Thoracic aorta (tissue), 2 donors: ENCODE measurements around the gene GPC3. TPM values are rescaled to one million over a fixed set of nuclear protein-coding genes. Genes with fewer than 3 reads are reported as not detected.

Source experiments
- ATAC-seq: fragments of 150-250 bp; one replicate; pipeline ENCODE4 v1.8.0; 2017; ENCODE audit warnings: low read depth; ENCODE audit not compliant: insufficient number of reproducible peaks, low FRiP score
- DNase-seq: peaks from one replicate; pipeline ENCODE4 v3.0.0-alpha.2; 2020; ENCODE audit warnings: low spot score
- H3K27ac ChIP-seq, 2 donors: fragments of 200-600 bp; sonication (generic); 1 replicate in 1 of 2; 2 replicates in 1 of 2; pipeline ENCODE4 v1.5.1; 2016; ENCODE audit warnings: mild to moderate bottlenecking in 2 of 2, moderate library complexity in 2 of 2
- H3K27me3 ChIP-seq: fragments of 200-600 bp; sonication (generic); replicated peaks from 2 replicates; pipeline ENCODE4 v1.6.0; 2016; ENCODE audit warnings: mild to moderate bottlenecking; ENCODE audit not compliant: insufficient read depth
- H3K36me3 ChIP-seq: fragments of 200-600 bp; sonication (generic); one replicate; pipeline ENCODE4 v1.5.1; 2016
- H3K4me1 ChIP-seq, 2 donors: fragments of 200-600 bp; sonication (generic); 1 replicate in 1 of 2; 2 replicates in 1 of 2; pipeline versions ENCODE4 v1.5.1 to v1.6.0; 2016; ENCODE audit warnings: low read depth in 2 of 2, mild to moderate bottlenecking in 1 of 2; ENCODE audit not compliant: control insufficient read depth in 1 of 2
- H3K4me3 ChIP-seq: fragments of 200-600 bp; sonication (generic); 2 replicates; pipeline ENCODE4 v1.5.1; 2016; ENCODE audit warnings: mild to moderate bottlenecking
- H3K9me3 ChIP-seq: fragments of 200-600 bp; sonication (generic); 2 replicates; pipeline ENCODE4 v1.5.1; 2016
- total RNA-seq, 2 donors: library from RNA; depleted of rRNA; stranded (reverse); fragments of >200 nt; gene quantifications; one replicate each; pipeline versions ENCODE4 v1.1.0 to v1.2.3, GENCODE V29; 2016
- TF ChIP-seq, protein P1 (sequence below): fragments of 200-600 bp; sonication (generic); IDR thresholded peaks from one replicate; pipeline ENCODE4 v1.5.1; 2019; ENCODE audit warnings: antibody characterized with exemption

GPC3 gene
- total RNA-seq, 2 donors from 2014 or later = 2.6 to 5.6 TPM

DNA sequence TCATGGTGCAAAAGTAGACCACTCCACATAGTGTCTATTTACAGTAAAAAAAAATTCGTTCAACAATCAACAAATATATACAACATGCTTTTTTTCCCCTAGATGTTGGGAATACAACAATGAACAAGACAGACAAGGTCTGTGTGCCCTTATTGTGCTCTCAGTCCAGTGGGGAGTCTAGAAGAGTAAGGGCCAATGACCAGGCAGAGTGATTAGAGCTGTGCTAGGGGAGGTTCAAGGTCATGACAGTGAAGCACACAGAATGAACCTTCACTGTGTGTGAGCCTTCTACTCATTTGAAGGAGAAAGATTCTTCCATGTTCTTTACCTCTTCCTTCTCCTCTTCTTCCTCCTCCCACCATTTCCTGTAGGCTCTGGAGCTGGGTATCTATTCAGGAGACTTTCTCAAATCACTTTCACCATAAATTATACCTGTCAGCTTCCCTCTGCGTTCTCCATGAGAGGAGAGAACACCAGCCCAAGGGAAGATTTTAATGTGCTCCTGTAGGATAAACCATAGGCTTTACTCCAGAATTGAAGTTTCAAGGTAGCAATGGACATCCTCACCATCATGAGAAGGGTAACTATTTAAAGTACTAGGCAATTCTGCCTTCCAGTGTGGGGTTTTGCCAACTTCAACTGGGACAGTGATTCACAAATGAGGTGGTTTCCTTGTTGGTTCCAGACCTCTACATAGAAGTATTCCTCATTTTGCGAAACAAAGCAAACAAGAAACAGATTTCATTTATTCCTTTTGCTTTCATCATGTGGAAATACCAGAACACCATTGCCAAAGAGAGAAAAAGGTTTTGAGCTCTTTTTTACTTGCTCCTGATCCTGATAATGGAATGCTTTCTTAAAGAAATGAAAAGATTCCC is 323.2 kb downstream of the GPC3 start:
- ATAC-seq = no peak
- H3K9me3 ChIP-seq = no peaks in the 10 kb centered on the region
- no peaks in the 10 kb centered on the region for H3K27me3 ChIP-seq
- no peak overlapping the region for H3K27ac ChIP-seq
- no peaks in the 10 kb centered on the region for H3K4me1 ChIP-seq
- no peaks in the 10 kb centered on the region for H3K36me3 ChIP-seq
- no peak for DNase-seq
- no peak overlapping the region for H3K4me3 ChIP-seq
- TF ChIP-seq, protein P1, sequence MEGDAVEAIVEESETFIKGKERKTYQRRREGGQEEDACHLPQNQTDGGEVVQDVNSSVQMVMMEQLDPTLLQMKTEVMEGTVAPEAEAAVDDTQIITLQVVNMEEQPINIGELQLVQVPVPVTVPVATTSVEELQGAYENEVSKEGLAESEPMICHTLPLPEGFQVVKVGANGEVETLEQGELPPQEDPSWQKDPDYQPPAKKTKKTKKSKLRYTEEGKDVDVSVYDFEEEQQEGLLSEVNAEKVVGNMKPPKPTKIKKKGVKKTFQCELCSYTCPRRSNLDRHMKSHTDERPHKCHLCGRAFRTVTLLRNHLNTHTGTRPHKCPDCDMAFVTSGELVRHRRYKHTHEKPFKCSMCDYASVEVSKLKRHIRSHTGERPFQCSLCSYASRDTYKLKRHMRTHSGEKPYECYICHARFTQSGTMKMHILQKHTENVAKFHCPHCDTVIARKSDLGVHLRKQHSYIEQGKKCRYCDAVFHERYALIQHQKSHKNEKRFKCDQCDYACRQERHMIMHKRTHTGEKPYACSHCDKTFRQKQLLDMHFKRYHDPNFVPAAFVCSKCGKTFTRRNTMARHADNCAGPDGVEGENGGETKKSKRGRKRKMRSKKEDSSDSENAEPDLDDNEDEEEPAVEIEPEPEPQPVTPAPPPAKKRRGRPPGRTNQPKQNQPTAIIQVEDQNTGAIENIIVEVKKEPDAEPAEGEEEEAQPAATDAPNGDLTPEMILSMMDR = no peak

- no peaks in the 10 kb centered on the region for H3K27me3 ChIP-seq
- H3K4me1 ChIP-seq = no peaks in the 10 kb centered on the region
- H3K27ac ChIP-seq = no peak overlapping the region
- H3K4me3 ChIP-seq = no peak overlapping the region
- ATAC-seq = no peak
- no peaks in the 10 kb centered on the region for H3K36me3 ChIP-seq
- TF ChIP-seq, protein P1 = no peak
- H3K9me3 ChIP-seq = no peaks in the 10 kb centered on the region
- no peak for DNase-seq
Measured at GRCh38 chrX:133660281-133660680, 325.1 kb downstream of the GPC3 start.

DNA sequence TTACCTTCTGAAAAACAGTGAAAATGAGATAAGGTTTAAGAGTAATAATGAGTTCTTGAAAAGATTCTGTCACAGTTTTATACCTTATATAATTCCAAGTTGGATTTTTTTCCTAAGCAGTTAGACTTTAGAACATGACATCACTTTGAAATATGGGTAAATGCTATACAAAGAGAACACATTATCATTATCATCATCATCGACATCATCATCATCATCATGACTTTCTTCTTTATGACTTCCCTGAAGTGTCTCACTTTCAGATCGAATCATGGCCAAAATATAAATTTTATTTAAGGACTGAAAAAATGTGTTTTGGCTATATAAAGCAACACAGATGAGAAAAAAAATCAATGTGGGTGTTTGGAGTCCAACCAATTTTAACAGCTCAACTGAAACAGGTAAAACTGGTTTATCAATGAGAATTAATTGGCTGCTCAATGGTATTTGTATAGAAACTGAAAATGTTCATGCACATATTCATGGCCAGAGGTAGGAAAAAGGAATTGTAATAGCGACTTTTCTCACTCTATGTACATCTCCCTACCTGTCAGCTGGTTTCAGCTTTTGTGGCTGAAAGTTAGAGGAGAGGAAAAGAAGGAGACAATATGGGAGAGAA is 327.0 kb downstream of the GPC3 start:
- no peaks in the 10 kb centered on the region for H3K9me3 ChIP-seq

DNA sequence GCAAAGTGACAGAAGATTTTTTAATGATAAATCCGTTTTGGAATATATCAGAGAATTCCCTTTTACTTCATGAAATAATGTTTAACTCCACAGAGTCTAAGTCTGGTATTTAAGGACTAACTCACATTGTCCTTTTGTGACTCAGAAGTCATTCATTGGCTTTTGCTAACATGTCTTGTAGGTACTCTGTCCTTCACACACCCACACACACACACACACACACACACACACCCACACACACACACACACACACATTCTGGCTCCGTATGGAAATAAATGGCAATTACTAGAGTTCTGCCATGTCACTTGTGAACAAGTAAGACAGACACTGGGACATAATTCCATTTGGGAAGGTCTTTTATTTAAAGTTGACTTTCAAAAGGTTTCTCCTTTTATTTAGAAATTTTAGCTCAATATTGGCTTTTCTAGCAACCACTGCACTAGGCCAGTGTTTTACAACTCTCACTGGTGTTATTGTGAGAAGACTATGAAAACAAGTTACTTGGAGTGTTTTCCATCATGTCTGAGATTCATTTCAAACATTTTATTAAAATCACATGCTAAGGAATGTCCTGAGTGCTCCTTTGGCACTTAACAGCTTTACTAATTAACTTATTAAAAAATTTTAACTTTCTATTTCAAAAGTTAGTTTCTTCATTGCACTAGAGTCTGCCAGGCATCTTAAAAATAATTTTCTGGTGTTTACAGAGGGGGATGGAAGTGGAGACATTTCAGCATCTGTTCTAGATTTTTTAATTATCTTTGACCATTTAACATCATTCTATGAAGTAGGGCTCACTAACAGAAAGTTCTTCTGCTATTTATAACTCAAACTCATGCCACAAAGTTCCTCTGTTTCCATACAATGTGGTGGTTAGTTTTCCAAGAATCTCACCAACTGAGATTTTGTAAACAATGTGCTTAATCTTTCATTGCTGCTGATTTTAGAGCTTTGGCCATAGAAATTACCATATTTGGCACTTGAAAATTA is 329.8 kb downstream of the GPC3 start:
- TF ChIP-seq, protein P1 = no peak
- Histone ChIP-seq H3K27ac (no peak overlapping the region), H3K36me3 (no peaks in the 10 kb centered on the region), H3K27me3 (no peaks in the 10 kb centered on the region), H3K9me3 (no peaks in the 10 kb centered on the region), H3K4me1 (no peaks in the 10 kb centered on the region), H3K4me3 (no peak overlapping the region)
- ATAC-seq = no peak
- no peak for DNase-seq

More for the DNA sequence above, 327.0 kb downstream of the GPC3 start:
- Histone ChIP-seq H3K4me1 (no peaks in the 10 kb centered on the region), H3K27ac (no peak overlapping the region), H3K36me3 (no peaks in the 10 kb centered on the region), H3K27me3 (no peaks in the 10 kb centered on the region), H3K4me3 (no peak overlapping the region)
- no peak for DNase-seq
- no peak for ATAC-seq
- TF ChIP-seq, protein P1 = no peak
